ENCODE results near the gene GPN1.
"Not testable (repeated sequence)": the region's sequence is repeated elsewhere in the genome, so short reads cannot be mapped to it uniquely, and the experiment has no call there.

The GPN1 gene

DNA sequence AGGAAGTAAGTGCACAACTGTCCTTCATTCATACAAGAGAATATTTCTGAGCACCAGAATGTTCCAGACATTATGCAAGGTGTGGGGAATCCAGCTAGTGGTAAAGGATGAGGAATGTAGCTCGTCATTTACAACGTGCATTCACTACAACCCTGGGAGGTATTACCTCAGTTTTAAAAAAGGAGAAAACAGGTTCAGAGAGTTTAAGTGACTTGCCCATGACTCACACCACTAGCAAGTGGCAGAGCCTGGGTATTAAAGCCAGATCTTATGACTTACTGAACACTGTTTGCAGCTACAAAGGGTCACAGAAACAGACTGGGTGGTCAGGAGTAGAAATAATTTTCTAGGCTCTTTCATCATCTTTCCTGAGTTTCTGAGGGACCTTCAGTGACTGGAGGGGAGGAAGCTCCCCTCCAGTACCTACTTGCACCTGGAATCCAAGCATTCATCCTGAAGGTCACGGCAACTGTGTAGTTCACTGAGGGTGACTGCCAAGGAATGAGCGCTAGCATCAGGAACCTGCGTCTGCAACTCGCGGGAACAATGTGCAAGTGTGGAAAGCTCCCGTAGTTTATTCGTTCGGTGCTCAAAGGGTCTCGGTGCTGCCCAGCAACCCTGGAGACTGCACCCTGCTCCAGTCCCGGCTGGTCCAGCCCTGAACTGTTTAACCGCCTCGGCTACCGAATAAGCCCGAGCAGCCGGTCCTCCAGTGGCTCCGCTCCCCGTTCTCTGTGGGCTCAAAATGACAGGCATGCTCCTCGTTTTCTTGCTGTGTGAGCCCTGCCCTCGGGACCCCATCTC lies 685 bp upstream of the GPN1 start:
- peak; percentile 23 for DNase-seq

DNA sequence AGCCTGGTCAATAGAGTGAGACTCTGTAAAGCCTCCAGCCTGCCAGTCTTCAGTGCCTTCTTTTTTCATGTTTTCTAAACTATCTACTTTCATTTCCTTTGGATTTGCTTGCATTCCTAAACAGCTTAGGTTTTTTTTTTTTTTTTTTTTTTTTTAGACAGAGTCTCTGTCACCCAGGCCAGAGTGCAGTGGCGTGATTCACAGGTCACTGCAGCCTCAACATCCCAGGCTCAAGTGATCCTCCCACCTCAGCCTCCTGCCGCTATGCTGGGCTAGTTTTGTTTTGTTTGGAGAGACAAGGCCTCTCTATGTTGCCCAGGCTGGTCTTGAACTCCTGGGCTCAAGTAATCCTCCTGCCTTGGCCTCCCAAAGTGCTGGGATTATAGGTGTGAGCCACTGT lies 1.4 kb downstream of the GPN1 start:
- DNase-seq = not testable (repeated sequence)

DNA sequence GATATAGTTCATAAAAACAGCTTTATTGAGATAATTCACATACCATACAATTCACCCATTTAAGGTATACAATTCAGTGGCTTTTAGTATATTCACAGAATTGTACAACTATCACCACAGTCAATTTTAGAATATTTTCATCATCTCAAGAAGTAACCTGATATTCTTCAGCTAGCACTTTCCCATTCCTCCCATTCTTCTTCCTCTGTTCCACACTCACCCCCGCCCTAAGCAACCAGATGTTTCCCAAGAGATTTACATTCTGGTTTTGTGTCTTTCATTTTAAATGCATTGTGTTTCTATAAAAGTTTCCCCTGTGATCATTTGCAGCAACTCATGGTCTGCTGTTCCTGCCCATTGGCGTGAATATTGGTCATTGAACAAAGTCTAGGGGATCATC lies 5.4 kb downstream of the GPN1 start:
- DNase-seq = no peak

DNA sequence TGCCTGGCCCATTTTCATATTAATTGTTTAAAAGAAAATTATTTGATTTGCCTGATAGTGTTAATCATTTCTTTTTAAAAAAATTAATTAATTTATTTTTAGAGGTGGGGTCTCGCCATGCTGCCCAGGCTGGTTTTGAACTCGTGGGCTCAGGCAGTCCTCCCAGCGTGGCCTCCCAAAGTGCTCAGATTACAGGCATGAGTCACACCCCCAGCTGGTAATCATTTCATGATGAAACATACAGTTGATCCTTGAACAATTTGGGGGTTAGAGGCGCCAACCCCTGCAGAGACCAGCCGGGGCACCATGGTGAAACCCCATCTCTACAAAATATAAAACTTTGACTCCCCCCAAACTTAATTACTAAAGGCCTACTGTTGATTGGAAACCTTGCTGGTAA lies 7.9 kb downstream of the GPN1 start:
- DNase-seq = no peak

DNA sequence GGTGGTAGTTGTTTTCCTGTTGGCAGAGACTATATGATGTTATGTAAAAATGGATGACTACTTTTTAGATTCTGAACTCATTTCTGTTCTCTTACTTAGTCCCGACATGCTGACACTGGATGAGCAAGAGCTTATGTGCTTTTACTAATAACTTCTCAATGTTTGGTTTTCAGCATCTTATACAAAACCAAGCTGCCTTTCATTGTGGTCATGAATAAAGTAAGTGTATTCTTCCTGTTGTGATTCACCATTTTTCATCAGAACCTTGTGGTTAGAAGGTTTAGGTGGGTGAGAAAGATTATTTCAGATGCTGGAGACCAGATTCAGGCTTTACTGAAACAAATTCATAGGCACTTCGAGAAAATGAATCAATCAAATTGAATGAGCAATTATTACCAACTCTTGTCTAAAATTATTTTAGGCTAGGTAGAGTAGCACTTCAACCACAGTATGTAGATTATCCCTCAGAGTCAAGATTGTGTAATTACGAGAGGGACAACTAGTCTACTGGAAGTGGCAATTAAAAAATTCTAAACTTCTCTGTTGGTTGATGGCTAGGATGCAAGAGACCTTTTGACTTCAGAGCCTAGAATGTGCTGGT lies 9.3 kb downstream of the GPN1 start:
- DNase-seq = no peak

DNA sequence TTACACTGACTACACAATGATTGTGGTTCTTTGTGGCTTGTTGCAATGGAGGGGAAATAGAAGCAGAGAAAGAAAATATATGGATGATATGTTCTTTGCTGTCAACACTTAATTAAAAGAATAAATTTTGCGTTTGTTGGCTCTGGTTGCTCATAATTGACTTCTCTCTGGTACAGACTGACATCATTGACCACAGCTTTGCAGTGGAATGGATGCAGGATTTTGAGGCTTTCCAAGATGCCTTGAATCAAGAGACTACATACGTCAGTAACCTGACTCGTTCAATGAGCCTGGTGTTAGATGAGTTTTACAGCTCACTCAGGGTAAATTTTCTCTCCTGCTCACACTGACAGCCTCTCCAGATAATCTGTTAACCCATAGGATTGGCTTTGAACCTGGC lies 9.9 kb downstream of the GPN1 start:
- DNase-seq = no peak

DNA sequence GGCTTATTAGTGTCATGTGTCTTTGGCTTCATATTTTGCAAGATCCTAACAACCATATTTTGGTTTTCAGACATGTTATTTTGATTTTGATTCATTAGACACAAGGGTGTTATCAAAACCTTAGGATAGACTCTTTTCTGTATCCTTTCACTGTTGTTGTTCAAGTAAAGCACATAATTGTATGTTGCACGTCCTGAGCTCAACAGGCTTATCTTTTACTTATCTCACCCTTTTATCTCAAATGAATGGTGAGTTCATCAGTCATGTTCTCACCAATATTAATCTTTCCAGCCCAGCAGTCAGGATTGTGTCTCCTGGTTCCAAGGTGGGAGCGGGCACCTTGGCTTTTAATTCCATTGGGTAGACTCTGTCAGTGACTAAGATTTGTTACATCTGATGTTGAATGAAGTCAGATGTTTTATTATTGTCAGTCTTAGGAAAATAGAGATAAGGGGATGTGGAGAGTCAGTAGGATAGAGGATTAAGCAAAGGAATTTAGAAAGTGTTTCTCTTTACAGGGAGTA lies 11.9 kb downstream of the GPN1 start:
- DNase-seq = no peak

DNA sequence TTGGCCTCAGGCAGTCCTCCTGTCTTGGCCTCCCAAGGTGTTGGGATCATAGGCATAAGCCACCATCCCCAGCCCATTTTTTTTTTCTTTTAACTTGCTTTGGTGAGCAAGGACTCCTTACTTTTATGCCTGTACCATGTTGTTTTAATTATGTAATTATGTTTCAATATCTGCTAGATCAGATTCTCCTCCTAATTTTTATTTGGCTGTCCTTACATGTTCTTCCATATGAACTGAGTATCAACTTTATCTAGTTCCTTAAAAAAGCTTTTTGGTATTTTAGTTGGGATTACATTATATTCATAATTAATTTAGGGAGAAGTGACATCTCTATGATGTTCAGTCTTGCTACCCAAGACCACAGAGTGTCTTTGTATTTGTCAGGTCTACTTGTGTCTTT lies 16.3 kb downstream of the GPN1 start:
- no peak for DNase-seq

DNA sequence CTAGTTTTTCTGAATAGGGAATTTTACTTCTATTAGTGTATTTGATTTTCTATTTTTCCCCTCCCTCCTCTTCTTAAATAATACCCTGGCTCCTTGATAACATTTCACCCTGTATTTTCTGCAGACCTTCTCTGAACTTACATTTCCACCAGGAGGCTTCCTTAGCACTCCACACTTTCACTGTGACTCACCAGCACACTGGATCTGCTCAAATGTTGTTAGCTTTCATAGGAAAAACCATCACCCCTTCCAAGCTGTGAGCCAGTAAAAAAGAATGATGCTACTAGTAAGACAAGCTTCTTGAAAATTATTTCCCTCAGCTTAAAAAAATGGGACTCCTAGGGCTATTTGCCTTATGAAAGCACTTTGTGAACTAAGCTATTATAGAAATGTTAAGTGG lies 18.4 kb downstream of the GPN1 start:
- DNase-seq = no peak

DNA sequence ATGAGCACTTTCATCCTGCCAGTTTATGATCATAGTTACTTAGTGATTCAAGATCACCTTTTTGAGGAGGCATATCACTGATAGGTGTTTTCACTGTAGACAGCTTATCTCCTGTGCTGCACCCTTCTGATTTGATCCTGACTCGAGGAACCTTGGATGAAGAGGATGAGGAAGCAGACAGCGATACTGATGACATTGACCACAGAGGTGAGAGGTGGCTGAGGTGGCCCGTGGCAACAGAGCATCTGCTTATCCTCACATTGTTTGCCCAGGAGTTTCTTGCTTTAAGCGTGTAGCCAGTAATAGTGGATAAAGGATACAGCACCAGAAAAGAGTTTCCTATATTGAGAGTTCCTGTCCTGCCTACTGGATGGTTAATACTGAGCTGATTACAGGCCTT lies 18.9 kb downstream of the GPN1 start:
- no peak for DNase-seq

DNA sequence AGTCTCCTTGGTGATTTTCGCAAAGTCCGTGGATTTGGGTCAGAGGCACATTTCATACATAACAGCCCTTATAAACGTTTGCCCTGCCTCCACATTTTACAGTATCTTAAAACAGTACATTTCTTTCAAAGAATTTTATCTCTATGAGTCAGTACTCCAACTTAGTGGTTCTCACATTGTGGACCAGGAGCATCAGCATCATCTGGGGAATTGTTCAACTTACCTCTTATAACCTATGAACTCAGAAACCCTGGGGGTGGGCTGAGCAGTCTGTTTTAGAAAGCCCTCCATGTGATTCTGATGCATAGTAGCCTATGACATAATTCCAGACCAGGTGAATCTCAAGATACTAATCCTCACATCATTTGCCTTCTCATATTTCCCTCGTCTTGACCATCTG lies 22.2 kb downstream of the GPN1 start:
- no peak for DNase-seq

DNA sequence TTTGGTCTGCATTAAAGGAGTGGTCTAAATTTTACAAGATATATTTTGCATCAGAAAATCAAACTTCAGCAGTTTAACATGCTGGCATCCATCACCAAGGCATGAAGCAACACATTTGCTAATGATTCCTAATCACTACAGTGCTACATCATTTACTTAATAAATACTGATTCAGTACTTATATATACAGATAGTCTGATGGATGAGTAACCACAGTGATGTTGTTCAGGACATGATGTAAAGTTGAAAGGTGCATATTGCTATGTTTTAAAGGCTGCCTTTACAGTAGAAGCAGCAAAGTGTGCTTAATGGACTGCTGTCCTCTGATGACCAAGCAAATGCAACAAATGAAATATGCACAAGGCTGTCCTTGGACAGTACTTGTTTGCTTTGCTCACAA lies 23.5 kb downstream of the GPN1 start:
- no peak for DNase-seq

DNA sequence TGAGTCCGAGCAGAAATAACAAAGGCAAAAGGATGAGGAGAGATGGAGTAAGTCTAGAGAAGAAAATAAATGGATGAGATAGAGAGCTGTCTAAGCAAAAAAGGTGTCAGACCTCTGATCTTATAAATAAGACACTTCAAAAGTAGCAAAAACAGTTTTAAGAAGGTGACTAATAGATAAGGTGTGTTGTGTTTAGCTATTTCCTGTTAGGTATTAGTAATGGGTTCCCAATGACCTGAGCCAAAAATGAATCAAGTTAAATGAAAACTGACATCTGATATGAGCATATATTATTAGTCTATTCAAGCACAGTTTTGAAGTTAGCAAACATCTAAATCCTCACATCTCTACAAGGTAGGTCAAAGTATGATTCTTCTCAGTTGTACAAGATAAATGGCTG lies 23.9 kb downstream of the GPN1 start:
- no peak for DNase-seq

DNA sequence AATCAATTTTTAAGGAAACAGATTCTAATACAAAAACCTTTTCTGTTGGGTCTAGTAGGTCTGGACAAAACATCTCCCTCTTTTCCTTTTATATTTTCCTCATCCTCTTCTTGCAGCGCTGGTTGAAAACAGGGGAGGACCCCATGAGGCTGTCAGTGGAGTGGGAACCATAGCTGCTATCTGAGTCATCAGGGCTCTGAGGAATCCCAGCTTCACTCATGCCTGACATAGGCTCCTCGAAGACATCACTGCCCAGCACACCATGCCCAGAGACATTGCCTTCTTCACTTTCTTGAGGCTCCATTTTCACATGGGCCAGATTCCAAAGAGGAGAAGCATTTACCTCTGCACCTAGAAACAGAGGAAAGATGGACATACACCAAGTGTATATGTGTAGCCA lies 24.5 kb downstream of the GPN1 start:
- no peak for DNase-seq

DNA sequence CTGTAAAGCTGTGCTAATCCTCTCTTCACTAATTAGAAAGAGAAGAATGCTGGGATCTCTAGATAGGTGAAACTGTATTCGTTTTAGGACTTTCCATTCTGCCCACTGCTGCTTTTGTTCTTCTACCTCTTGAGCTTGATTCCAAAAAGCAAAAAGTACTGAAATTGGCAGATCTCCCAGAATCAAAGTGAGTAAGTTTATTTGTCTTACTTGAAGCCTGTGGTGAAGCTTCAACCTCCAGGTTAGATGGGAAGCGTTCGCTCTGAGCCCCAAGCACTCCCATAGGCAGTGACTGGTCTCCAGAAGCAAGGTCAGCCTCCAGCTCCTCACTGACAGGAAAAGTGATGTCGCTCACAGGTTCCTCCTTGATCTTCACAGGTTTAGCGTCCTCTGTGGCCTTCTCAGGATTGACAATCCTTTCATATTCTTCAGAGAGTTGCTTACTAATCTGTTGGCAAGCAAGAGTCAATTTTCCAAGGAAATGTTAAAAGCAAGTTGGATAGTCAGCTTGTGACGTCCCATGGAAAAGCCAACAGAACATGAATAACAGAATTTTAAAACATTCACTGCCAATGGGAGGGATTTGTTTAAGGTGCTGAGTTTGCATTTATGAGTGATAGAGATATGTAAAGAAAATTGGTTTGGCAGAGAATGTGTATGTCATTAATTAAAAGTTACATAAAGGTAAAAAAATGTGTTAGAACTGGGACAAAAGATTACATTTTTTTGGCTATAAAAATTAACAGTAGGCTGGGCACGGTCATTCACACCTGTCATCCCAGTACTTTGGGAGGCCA lies 26.5 kb downstream of the GPN1 start:
- no peak for DNase-seq

DNA sequence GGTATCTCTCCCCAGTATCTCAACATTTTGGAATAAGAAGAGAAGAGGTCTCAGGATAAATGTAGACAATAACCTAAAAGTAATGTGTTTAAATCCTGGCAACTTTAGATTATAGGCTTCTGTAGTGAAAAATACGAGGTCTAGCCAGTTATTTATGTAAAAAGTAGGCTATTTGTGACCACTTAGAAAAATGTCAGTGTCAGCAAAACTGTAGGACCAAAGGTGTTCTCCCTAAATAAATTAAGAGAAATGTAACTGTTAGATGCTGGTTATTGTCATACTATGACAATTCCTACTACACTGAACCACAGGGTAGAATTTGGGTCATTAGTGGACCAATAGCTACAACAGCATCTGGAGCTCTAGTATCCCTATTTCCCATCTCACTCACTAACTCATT lies 32.5 kb downstream of the GPN1 start:
- no peak for DNase-seq

DNA sequence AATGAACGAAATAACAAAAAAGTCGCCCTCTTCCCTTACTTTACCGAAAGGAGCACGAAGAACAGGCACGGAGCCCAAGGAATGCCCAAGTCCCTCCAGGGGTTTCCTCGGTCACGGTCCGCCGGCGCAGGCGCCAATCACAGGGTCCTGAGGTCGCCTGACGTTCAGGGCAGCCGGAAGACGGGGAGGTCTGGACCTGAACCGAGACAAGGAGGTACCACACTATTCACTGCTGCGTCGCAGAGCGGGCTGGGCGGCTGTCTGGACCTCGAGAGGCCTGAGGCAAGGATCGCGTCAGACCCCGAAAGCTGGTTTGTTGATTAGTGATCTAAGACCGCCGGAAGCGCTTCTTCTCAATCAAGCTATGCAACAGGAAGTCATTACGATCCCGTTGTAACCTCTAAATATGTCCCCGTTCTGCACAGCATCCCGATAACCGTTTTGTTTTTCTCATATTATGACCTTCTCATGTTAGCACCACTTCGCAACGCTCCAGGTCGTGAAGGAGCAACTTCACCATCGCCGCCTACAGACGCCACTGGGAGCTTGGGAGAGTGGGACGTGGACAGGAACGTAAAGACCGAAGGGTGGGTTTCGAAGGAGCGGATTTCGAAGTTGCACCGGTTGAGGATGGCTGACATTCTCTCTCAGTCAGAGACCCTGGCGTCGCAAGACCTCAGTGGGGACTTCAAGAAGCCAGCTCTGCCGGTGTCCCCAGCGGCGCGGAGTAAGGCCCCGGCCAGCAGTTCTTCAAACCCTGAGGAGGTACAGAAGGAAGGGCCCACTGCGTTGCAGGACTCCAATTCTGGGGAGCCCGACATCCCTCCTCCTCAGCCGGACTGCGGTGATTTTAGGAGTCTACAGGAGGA lies 34.7 kb downstream of the GPN1 start, which contains the start of the genes SLC4A1AP and SUPT7L:
TSS of gene SLC4A1AP (plus strand) at position 605 of the 869 bp plus-strand sequence. CDS start at position 631, 26 bp downstream.
TSS of gene SUPT7L (minus strand) at position 330 of the 869 bp plus-strand sequence. CDS start 1,422 bp downstream, outside the sequence.
- DNase-seq = peak; percentile 90

DNA sequence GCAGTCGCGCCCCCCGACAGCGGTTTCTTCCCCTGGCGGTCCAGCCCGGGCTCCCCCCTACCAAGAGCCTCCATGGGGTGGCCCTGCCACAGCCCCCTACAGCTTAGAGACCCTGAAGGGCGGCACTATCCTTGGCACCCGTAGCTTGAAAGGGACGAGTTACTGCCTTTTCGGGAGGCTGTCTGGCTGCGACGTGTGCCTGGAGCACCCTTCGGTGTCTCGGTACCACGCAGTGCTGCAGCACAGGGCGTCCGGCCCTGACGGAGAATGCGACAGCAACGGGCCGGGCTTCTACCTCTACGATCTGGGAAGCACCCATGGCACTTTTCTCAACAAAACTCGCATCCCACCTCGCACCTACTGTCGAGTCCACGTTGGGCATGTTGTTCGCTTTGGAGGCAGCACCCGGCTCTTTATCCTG lies 35.3 kb downstream of the GPN1 start:
- DNase-seq = peak; percentile 10

DNA sequence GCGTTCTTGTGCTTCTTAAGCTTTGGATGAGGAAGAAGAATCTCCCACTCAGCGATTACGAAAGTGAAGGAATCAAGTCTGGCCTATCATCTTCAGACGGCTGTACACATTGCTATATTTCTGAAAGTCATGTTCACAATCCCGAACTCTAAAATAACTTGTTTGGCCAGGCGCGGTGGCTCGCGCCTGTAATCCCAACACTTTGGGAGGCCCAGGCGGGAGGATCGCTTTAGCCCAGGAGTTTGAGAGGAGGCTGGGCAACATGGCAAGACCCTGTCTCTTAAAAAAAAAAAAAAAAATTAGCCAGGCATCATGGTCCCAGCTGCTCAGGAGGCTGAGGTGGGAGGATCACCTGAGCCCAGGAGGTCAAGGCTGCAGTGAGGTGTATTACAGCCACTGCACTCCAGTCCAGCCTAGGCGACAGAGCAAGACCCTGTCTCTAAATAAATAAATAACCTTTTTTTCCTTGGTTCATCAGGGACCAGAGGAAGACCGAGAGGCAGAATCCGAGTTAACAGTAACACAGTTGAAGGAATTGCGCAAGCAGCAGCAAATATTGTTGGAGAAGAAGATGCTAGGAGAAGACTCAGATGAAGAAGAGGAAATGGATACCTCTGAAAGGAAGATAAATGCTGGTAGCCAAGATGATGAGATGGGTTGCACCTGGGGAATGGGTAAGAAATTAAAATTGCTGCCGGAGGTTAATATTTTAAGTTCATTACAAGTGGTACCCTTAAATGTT lies 35.9 kb downstream of the GPN1 start:
- DNase-seq = no peak

DNA sequence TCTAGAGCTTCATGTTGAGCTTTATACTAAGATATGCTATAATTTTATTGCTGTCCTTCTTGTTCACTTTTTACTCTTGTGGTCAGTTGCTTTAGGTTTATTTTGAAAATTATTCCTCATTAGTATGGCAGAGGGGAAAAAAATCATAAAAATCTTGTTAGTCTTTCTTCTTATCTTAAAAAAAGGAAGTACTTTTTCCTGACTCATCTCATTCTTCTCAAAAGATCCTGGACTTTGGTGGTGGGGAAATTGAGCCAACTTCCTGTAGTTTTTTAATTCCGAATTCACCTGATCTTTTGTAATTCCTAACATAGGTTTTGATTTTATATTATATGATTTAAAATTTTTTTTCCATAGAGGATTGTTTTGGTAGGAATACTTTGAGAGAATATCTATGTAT lies 38.6 kb downstream of the GPN1 start:
- no peak for DNase-seq

DNA sequence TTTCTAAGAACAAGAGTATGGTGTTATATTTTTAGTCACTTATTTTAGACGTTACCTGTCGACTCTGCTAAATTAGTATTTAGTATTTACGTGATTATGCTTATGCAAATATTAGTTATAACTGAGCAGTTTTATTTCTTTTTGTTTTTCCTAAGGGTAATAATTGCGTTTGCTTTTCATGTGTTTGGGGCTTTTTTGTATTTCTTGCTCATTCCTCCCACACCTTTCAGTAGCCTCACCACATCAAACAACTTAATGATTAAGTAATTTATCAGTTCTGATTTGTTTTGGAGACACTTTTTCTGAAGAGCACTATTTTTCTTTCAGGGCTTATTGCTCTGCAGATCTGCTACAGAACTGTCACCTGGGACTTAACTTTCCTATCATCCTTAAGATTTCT lies 42.4 kb downstream of the GPN1 start:
- no peak for DNase-seq

Measured in hematopoietic multipotent progenitor cell treated with erythropoietin and hydrocortisone succinate and interleukin-3 and kit ligand, for 8 days (in vitro differentiated cells).